ENCODE measurements around the gene NCR2.

GRCh38 chr6:41318654-41319565, 16.5 kb upstream of the NCR2 start:
- peak; percentile 88 to 99 (median 99) for TF ChIP-seq CTCF (IDR thresholded peaks at IDR 0.05 in 2 of 3, conservative IDR thresholded peaks at IDR 0.05 in 1 of 3; ENCODE audit: borderline replicate concordance in 1 of 3, insufficient read depth in 1 of 3, low read depth in 2 of 3, low read length in 2 of 3)
- TF ChIP-seq ZBTB33 (IDR thresholded peaks at IDR 0.05; ENCODE audit: extremely low read depth, insufficient replicate concordance, low read length), result no peak
- TF ChIP-seq EZH2 (IDR thresholded peaks at IDR 0.05), result no peak
- TF ChIP-seq YY1 (IDR thresholded peaks at IDR 0.05; ENCODE audit: extremely low read depth, insufficient replicate concordance, low read depth, low read length), result peak; percentile 46
- TF ChIP-seq POLR2A (IDR thresholded peaks at IDR 0.05; ENCODE audit: borderline replicate concordance, extremely low read depth, insufficient read depth, insufficient read length), result no peak
- TF ChIP-seq SIN3A (IDR thresholded peaks at IDR 0.05; ENCODE audit: low read depth), result no peak
- TF ChIP-seq REST (IDR thresholded peaks at IDR 0.05; ENCODE audit: low read depth), result no peak
